GM18511 (cell line): ENCODE results near the gene APLF.

Source experiments
- ATAC-seq: cut with Tn5 transposase; IDR thresholded peaks from one replicate; pipeline ENCODE4 v1.9.1; 2021; ENCODE audit warnings: mild to moderate bottlenecking, moderate library complexity; ENCODE audit not compliant: unreplicated experiment

APLF gene

DNA sequence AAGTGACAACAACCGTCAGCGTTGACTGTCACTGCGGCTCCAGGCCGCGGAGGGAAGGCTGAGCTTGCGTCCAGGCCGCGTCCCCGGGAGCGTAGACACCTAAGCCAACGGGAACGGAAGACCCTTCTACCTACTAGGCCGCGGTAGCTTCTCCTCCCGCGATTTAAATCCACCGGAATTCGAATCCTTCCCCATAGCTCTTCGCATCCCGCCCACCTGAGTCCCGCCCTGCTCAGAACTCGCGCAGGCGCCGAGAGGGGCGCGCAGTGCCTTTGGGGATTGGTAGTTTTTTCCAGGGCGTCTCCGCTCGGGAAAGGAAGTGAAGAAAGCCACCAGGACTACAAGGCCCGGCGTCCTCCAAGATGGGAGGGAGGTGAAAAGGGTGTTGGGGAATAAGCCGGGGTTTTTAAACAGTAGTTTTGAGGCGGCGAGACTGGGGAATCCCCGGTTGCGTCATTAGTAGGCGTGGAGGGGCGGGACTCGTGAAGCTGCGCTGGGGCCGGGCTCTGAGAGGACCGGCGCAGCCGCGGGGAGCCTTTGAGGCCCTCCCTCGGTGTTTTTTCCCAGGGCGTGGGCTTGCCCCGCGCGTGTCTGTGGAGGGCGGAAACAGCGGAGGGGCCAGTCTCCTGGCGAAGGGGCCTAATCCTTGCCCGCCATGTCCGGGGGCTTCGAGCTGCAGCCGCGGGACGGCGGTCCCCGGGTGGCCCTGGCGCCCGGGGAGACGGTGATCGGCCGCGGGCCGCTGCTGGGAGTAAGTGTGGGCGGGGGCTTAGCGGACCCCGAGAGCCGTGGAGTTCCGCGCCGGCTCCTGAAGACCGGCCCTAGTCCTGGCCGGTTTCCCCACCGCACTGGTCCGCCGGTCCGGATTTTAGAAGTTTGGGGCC is at the start of gene APLF, which contains the start of gene FBXO48:
TSS of gene APLF (plus strand) at position 509 of the 884 bp plus-strand sequence. CDS start at position 656, 147 bp downstream.
TSS of gene FBXO48 (minus strand) at position 218 of the 884 bp plus-strand sequence. CDS start 2,149 bp downstream, outside the sequence.
- ATAC-seq, result peak; percentile 94

DNA sequence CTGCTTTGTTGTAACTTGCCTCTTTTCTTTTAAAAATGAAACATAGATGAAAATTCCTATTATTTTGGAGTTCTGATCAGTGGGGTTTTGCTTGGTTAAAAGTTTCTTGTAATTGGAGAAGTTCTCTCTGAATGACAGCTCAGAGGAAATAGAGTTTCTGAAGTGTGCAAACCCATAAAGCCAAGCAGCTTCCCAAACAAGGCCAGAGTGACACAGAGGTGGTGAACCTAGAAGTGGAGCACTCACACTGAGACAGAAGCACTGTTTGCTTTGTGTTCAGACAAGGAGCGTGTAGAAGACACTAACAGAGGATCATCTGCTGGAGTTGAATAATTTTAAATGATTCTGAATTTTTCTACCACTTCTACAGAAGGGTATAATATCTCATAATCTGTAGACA is 49.5 kb upstream of the APLF start:
- no peak for ATAC-seq

- ATAC-seq, result no peak
Measured at GRCh38 chr2:68418419-68418818, 49.0 kb upstream of the APLF start.

- peak; percentile 57 for ATAC-seq
Measured at GRCh38 chr2:68418855-68419254, 48.5 kb upstream of the APLF start.

GRCh38 chr2:68420254-68420910 is 47.0 kb upstream of the APLF start:
- ATAC-seq, result no peak

DNA sequence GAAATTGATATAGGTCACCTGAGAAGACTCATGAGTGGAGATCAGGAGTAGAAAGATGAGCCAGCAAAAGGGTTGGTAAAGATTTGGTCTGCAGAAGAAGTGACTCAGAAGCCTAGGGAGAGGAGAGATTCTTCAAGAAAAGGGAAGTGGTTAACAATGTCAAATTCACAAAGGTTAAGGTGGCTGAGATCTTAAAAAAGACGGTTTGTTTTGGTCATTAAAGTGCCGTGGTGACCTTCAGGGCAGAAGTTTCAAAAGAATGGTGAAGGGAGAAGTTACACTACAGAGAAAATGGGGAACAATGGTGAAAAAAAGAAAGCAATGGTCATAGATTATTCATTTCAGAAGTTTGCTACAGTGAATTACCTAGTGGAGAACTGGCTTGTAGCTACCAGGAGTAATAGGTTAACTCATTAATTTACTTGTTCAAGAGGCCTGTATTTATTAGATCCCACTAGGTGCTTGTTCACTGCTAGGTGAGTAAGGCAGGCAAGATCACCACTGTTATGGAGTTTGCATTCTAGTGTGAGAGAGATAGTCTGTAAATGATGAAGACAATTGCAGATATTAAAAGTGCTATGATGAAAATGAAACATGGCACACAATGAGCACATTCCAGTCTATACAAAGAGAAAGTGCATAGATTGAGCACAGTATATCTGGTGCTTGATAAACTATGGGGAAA is 43.3 kb upstream of the APLF start:
- ATAC-seq, result peak; percentile 84

DNA sequence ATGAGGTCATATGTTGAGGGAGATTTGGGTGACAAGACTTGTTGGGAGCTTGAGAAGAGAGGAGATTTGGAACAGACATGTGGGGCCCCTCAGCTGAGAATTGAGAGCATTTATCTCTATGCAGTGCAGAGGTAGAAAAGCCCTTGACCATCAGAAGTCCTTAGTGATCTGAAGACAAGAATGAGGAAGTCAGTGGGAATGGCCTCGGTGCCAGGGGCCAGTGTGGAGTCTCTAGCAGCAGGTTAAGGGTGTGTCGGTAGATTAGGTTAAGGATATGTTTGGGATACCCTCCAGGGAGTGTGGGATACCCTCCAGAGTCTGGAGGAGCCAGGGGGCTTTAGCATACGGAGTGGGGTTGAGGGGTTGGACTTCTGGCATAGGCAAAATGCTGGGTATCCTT is 41.9 kb upstream of the APLF start:
- no peak for ATAC-seq

DNA sequence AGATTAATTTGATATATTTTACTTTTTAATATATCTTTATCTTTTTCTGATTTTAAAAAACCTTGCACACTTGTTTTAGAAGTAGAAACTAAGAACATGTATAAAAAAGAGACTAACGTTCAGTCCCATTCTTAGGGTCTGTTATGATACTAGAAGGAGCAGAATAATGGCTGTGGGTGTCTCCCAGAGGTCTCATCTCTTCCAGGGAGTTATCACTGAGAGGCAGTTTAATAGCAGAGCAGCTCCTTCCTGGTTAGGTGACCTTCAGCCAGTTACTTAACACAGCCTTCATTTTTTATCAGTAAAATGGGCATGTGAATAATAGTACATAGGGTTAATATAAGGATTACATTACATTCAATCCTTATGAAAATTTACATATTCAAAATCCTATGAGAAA is 40.9 kb upstream of the APLF start:
- ATAC-seq, result no peak

- peak; percentile 39 for ATAC-seq
Measured at GRCh38 chr2:68426848-68427579, 40.4 kb upstream of the APLF start.

DNA sequence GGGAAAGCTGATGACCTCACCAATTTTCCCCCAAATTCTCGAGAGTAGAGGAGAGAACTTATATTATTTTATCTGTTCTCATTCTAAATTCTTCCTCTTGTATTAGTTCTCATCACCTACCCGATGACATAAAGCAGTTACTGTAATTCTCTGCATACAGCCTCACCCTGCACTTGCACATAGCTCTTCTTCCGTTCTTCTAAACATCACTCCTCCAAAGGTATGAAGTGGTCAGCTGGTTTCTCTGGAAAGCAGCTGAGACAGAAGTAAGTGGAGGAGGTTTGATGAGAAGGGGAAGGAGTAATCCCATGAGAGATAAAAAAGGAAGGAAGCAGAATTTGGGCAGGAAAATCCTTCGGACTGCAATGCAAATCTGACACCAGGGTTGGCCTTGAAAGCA is 39.3 kb upstream of the APLF start:
- no peak for ATAC-seq

DNA sequence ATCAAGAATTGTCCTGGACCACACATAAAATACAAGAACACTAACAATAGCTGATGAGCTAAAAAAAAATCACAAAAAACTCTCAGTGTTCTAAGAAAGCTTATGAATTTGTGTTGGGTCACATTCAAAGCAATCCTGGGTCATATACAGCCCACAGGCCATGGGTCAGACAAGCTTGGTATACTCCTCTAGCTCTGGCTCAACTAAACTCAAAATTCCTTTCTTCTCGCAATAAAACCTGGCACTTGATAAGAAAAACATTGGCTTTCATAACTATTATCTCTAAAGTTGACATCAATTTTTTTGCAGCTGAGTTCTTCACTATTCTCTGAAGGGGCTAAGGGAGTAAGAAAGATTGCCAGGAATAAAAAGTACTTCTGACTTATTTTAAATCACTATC is 38.6 kb upstream of the APLF start:
- no peak for ATAC-seq

- ATAC-seq, result no peak
Measured at GRCh38 chr2:68429311-68429826, 38.0 kb upstream of the APLF start.

- no peak for ATAC-seq
Measured at GRCh38 chr2:68431316-68431972, 35.9 kb upstream of the APLF start.

DNA sequence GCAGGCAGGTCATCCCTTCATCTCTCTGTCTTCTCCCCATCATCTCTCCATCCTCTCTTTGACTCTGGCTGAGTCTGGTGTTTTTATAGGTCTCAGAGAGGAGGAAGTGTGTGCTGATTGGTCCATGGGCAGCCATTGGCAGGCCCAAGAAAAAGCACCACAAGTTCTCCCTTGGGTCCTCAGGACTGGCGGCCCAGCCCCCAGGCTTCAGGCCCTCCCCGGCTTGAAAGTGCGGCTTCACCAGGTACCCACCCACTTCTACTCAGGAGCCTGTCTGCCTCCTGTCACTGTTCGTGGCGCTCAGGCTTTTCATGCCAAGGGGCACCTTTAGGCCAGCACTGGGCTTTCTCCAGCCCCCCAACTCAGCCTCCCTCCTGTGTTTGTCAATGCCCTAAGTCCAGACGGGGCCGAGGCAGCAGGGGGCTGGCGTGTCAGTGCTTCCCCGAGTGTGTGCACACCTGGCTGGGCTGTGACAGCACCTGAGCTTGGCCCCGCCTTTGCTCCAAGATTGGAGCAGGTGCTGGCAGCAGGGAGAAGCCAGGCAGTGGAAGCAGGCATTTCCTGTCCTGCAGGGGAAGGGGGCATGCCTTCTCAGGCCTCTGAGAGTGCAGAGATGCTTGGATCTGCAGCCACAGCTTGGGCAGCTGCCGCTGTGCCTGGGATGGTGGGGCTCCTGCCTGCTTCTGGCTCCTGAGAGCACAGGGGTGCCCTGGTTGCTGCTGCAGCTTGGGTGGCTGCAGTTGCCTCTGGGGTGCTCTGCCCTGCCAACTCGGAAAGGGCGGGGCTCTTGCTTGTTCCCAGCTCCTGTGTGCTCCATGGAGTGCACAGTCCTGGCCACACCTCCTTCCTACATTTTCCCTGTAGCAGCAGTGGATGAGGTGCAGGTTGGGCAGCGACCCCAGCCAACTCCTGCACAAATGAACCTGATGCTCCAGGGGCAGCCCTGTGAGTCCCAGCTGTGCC is 34.4 kb upstream of the APLF start:
- no peak for ATAC-seq

DNA sequence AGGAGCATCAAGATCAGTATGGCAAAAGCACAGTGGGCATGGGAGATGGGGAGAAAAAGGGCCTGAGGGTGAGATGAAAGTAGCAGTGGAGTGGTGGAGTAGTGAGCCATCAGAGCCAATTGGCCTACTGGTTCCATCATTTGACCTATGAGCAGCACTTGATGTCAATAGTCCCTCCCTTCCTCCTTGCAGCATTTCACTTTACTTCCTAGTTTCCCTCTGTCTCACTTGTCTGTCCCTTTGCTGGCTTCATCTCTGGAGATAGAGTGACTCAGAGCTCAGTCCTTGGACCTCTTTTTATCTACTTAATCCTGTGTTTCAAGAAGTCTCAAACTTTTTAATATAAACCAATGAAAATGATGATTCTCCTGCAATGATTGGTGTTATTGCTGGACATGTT is 32.4 kb upstream of the APLF start:
- ATAC-seq, result no peak

DNA sequence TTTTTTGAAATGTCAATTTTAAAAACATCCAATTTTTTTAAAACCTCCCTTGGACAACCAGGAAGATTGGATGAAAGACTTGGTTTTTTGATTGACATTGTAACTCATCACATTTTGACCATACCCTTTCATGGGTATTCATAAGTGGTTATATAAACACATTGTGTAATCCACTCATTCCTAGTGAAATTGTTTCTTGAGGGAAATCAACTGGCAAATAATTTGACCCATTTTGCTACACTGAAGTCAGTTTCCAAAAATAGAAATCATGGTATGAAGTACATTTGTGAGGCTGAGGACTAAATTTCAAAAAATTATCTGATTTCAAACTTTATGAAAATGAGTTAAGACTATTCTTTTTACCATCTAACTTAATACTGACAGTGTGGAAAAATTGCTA is 31.8 kb upstream of the APLF start:
- ATAC-seq, result no peak

- ATAC-seq, result no peak
Measured at GRCh38 chr2:68436270-68436669, 31.1 kb upstream of the APLF start.

DNA sequence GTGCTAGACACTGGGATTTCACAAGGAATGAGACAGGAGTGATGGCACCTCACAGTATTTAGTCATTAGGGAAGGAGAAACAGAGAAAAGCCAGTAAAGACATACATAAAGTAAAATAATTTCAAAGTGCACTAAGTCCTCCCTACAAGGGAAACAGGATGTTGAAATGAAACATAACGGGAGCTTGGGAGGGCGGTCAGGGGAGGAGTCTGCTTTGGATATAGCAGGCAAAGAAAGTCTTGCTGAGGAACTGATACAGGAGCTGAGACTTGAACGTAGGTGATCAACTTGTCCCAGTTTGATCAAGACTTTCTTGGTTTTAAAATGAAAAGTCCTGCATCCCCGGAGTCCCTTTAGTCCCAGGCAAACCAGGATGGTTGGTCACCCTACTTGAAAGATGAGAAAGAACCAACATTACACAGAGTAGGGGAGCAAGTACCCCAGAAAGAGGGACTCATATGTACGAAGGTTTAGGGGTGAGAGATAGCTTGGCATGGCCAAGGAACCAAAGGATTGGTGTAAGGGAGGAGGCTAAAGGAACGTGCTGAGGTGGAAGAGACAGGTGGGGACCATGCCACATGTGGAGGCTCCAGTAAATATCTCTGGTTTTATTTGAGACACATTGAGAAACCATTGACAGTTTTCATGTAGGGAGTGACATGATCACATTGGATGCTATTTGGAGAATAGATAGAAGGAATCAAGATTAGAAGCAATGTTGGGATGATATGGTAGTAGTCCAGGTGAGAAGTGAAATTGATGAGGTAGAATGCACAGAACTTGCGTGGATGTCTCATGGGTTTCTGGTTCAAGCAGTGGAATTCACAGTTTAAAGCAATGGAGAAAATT is 28.7 kb upstream of the APLF start:
- no peak for ATAC-seq
